ENCODE data around the gene IFT43. TPM values are rescaled to one million over a fixed set of nuclear protein-coding genes. Genes with fewer than 3 reads are reported as not detected.

The IFT43 gene
- total and polyA plus RNA-seq, 2 donors (not counting 3 experiments of a cell fraction or from before 2014, with no cell fraction given): 22.3 to 39.0 TPM

- no peak for FAIRE-seq
- BruUV-seq (replicated peaks): no TSS peak
- intact Hi-C loops (cut with micrococcal nuclease): no loop called here
- TF ChIP-seq CTCF (IDR thresholded peaks at IDR 0.05; ENCODE audit: extremely low read depth in 1 of 2, insufficient read depth in 1 of 2, low read depth in 1 of 2, low read length in 2 of 2) (no peak), MYC (IDR thresholded peaks at IDR 0.05; ENCODE audit: low read depth, low read length) (no peak), GATA2 (IDR thresholded peaks at IDR 0.05; ENCODE audit: insufficient read depth, insufficient read length, low read depth, low read length) (no peak), JUN (IDR thresholded peaks at IDR 0.05; ENCODE audit: borderline replicate concordance, insufficient read depth, insufficient read length, low read depth) (no peak), EZH2 (IDR thresholded peaks at IDR 0.05; ENCODE audit: borderline replicate concordance, low read depth, low read length, severe bottlenecking) (no peak), FOS (IDR thresholded peaks at IDR 0.05; ENCODE audit: borderline replicate concordance, insufficient read depth, low read length) (no peak), POLR2AphosphoS5 (IDR thresholded peaks at IDR 0.05; ENCODE audit: insufficient read depth, low read depth, low read length) (no peak), MAX (IDR thresholded peaks at IDR 0.05; ENCODE audit: insufficient read depth, insufficient read length) (no peak), POLR2A (IDR thresholded peaks at IDR 0.05; ENCODE audit: low read depth, low read length) (no peak)
- Histone ChIP-seq H2AFZ (ENCODE audit: low read depth, low read length) (no peak overlapping the region), H3K36me3 (ENCODE audit: control insufficient read depth in 2 of 2, extremely low read depth in 1 of 2, insufficient read depth in 2 of 2, low read length in 2 of 2) (peaks cover 0 to 6% of the 10 kb centered on the region in 2 experiments), H3K79me2 (ENCODE audit: control insufficient read depth, insufficient read depth, low read length) (no peaks in the 10 kb centered on the region), H3K27me3 (ENCODE audit: control insufficient read depth in 2 of 2, insufficient read depth in 2 of 2, low read length in 2 of 2) (no peaks in the 10 kb centered on the region), H3K4me1 (ENCODE audit: control insufficient read depth, extremely low read depth, insufficient read depth, low read length) (no peaks in the 10 kb centered on the region), H3K9me1 (replicated peaks; ENCODE audit: control insufficient read depth, extremely low read depth, insufficient read depth, low read length) (no peaks in the 10 kb centered on the region), H3K9ac (replicated peaks; ENCODE audit: extremely low read depth, insufficient read depth, low read length) (no peak overlapping the region), H3K27ac (ENCODE audit: insufficient read depth, low read depth, low read length) (no peak overlapping the region), H4K20me1 (replicated peaks; ENCODE audit: control insufficient read depth, extremely low read depth, insufficient read depth, low read length) (no peaks in the 10 kb centered on the region), H3K4me3 (replicated peaks in 1 of 3; ENCODE audit: insufficient read depth in 1 of 3, low read depth in 1 of 3, low read length in 3 of 3) (no peak overlapping the region), H3K4me2 (ENCODE audit: insufficient read depth, low read length) (no peak overlapping the region), H3K9me3 (replicated peaks; ENCODE audit: control insufficient read depth, insufficient read depth, low read length) (no peaks in the 10 kb centered on the region)
- dilution Hi-C loops (cut with MboI; ENCODE audit: extremely low pct_ligation_motif_present, low sequenced_read_pairs): no loop called here
- POLR2A ChIA-PET: no interaction called here
- DNase-seq (ENCODE audit: low read depth, low spot score): no peak
- CTCF ChIA-PET: interaction anchor here (1.3 kb wide), 1 partner anchor 128 kb away, joined by 3 read pairs; no protein-coding TSS in a partner anchor
Observed at GRCh38 chr14:76034566-76034965, 49.0 kb downstream of the IFT43 start.
